Lower lobe of right lung (tissue), 2 donors: Measurements from ENCODE around the gene QSER1. TPM values are rescaled to one million over a fixed set of nuclear protein-coding genes. Genes with fewer than 3 reads are reported as not detected.

ENCODE experiments used
- ATAC-seq, 2 donors: fragments of 200-7000 bp; cut with Tn5 transposase; one replicate each; pipeline ENCODE4 v1.9.1; 2020 to 2022; ENCODE audit warnings: mild to moderate bottlenecking in 2 of 2, moderate library complexity in 2 of 2
- DNase-seq: peaks from one replicate; pipeline ENCODE4 v3.0.0-alpha.2; 2020
- H3K27ac ChIP-seq: fragments of 200-600 bp; one replicate; pipeline ENCODE4 v1.8.0; 2022
- H3K27me3 ChIP-seq: fragments of 200-600 bp; one replicate; pipeline ENCODE4 v1.8.0; 2022; ENCODE audit warnings: low read depth
- H3K36me3 ChIP-seq: fragments of 200-600 bp; one replicate; pipeline ENCODE4 v1.8.0; 2022; ENCODE audit warnings: mild to moderate bottlenecking
- H3K4me1 ChIP-seq: fragments of 200-600 bp; one replicate; pipeline ENCODE4 v1.8.0; 2022
- H3K4me3 ChIP-seq: fragments of 200-600 bp; one replicate; pipeline ENCODE4 v1.8.0; 2022; ENCODE audit warnings: mild to moderate bottlenecking
- H3K9me3 ChIP-seq: fragments of 200-600 bp; one replicate; pipeline ENCODE4 v1.8.0; 2022
- intact Hi-C: fragments of 100-400 bp; cut with DNase I; formaldehyde crosslinking; loops from one replicate; pipeline ENCODE4 v1.11.0; 2022
- total RNA-seq: library from RNA; stranded (reverse); fragmentation: NEBNext Ultra II Directional; extraction: Animal tissue kit (Norgen Biotek cat#: 25700); gene quantifications from one replicate; pipeline ENCODE4 v1.2.1, GENCODE V29; 2021
- TF ChIP-seq, protein P1 (sequence below): fragments of 200-600 bp; IDR thresholded peaks from one replicate; pipeline ENCODE4 v1.8.0; 2022; ENCODE audit warnings: antibody characterized with exemption, mild to moderate bottlenecking
- donor health status: DM: no; HTN: yes; CAD: no; lungs with severe emphysema.

QSER1 gene
- total RNA-seq, 1 donor from 2014 or later, result 27.6 TPM

DNA sequence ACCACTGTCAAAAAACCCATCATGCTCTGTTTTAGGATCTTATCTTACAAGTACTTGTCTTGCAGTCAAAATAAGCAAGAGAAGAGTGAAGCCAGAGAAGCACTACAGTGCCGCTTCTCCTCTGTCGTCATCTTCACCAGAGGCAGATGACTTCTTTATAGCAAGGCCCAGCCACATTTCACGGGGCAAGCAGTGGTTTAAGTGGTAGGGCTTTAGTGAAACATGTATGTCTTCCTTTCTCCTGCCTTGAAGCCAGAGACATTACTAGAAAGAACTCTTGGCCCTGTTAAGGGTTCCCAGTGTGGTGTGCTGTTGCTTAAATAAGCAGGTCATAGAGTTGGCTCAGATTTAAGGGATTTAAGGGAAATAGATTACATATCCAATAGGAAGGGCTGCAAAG is 80.2 kb downstream of the QSER1 start:
- Histone ChIP-seq H3K9me3 (no peaks in the 10 kb centered on the region), H3K4me3 (no peak overlapping the region), H3K27me3 (no peaks in the 10 kb centered on the region), H3K27ac (no peak overlapping the region), H3K4me1 (no peaks in the 10 kb centered on the region), H3K36me3 (peaks cover 60% of the 10 kb centered on the region)
- TF ChIP-seq, protein P1, sequence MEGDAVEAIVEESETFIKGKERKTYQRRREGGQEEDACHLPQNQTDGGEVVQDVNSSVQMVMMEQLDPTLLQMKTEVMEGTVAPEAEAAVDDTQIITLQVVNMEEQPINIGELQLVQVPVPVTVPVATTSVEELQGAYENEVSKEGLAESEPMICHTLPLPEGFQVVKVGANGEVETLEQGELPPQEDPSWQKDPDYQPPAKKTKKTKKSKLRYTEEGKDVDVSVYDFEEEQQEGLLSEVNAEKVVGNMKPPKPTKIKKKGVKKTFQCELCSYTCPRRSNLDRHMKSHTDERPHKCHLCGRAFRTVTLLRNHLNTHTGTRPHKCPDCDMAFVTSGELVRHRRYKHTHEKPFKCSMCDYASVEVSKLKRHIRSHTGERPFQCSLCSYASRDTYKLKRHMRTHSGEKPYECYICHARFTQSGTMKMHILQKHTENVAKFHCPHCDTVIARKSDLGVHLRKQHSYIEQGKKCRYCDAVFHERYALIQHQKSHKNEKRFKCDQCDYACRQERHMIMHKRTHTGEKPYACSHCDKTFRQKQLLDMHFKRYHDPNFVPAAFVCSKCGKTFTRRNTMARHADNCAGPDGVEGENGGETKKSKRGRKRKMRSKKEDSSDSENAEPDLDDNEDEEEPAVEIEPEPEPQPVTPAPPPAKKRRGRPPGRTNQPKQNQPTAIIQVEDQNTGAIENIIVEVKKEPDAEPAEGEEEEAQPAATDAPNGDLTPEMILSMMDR, result no peak
- no peak for DNase-seq
- ATAC-seq, result no peak
- intact Hi-C loops, result no loop called here

DNA sequence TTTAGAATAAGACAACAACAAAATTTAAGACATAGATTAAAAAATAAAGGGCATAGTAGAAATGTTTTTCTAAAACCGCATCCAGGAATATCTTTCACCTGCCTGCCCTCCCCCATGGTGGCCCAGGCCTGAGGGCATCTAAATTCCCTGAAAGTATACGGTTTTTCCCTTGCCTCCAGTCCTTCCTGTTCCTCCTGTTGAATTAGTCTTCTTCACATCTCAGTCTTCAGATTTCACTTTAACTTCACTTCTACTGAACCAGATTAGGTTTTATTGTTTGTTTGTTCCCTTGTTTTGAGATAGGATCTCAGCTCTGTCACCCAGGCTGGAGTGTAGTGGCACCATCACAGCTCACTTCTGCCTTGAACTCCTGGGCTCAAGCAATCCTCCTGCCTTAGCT is 90.0 kb downstream of the QSER1 start:
- no peaks in the 10 kb centered on the region for H3K4me1 ChIP-seq
- ATAC-seq (no peak), DNase-seq (no peak)
- no peaks in the 10 kb centered on the region for H3K36me3 ChIP-seq
- TF ChIP-seq, protein P1, result no peak
- no peak overlapping the region for H3K27ac ChIP-seq
- no peaks in the 10 kb centered on the region for H3K9me3 ChIP-seq
- intact Hi-C loops, result no loop called here
- no peak overlapping the region for H3K4me3 ChIP-seq
- H3K27me3 ChIP-seq, result no peaks in the 10 kb centered on the region

DNA sequence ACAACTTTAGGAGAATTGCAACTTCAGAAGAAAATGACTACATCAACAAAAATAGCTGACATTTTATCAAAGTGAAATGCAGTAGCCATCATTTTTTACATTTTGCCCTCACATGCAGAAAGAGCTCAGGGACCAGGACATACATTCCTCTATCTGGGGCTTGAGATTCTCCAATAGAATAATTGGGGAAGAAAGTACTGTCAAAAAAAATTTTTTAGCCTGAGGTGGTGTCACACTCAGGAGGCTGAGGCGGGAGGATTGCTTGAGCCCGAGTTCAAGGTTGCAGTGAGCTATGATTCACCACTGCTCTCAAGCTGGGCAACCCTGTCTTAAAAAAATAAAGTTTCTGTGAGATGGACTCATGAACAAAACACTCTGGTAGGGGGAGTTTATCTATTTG is 90.9 kb downstream of the QSER1 start:
- TF ChIP-seq, protein P1, result no peak
- Histone ChIP-seq H3K4me3 (no peak overlapping the region), H3K4me1 (no peaks in the 10 kb centered on the region), H3K27me3 (no peaks in the 10 kb centered on the region), H3K36me3 (no peaks in the 10 kb centered on the region), H3K9me3 (no peaks in the 10 kb centered on the region), H3K27ac (no peak overlapping the region)
- ATAC-seq (no peak), DNase-seq (no peak)
- intact Hi-C loops, result no loop called here

DNA sequence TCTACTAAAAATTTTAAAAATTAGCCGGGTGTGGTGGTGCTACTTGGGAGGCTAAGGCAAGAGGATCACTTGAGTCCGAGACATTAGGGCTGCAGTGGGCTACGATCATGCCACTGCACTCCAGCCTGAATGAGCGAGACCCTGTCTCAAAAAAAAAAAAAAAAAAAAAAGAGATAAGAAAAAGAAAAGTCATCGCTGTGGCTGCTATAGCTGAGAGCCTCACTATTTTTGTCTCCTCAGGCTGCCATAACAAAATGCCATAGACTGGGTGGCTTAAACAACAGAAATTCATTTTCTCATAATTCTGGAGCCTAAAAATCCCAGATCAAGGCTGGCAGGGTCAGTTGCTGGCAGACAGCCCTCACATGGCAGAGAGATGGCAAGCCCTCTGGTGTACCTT is 93.0 kb downstream of the QSER1 start:
- TF ChIP-seq, protein P1, result no peak
- Histone ChIP-seq H3K4me1 (no peaks in the 10 kb centered on the region), H3K36me3 (no peaks in the 10 kb centered on the region), H3K4me3 (no peak overlapping the region), H3K9me3 (no peaks in the 10 kb centered on the region), H3K27ac (no peak overlapping the region), H3K27me3 (no peaks in the 10 kb centered on the region)
- DNase-seq (no peak), ATAC-seq (no peak)
- intact Hi-C loops, result no loop called here

DNA sequence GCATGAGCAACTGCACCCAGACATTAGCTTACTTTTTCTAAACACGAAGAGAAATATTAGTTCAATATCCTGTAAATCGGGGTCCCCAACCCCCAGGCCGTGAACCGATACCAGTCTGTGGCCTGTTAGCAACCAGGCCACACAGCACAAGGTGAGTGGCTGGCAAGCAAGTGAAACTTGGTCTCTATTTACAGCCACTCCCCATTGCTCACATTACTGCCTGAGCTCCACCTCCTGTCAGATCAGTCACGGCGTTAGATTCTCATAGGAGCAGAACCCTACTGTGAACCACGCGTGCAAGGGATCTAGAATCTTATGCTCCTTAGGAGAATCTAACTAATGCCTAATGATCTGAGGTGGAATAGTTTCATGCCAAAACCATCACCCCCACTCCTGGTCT is 95.2 kb downstream of the QSER1 start:
- Histone ChIP-seq H3K4me1 (no peaks in the 10 kb centered on the region), H3K4me3 (no peak overlapping the region), H3K27ac (no peak overlapping the region), H3K27me3 (no peaks in the 10 kb centered on the region), H3K36me3 (no peaks in the 10 kb centered on the region), H3K9me3 (peaks cover 6% of the 10 kb centered on the region)
- intact Hi-C loops, result no loop called here
- ATAC-seq (peak in 1 of 2 donors; percentile 14), DNase-seq (no peak)
- TF ChIP-seq, protein P1, result no peak

DNA sequence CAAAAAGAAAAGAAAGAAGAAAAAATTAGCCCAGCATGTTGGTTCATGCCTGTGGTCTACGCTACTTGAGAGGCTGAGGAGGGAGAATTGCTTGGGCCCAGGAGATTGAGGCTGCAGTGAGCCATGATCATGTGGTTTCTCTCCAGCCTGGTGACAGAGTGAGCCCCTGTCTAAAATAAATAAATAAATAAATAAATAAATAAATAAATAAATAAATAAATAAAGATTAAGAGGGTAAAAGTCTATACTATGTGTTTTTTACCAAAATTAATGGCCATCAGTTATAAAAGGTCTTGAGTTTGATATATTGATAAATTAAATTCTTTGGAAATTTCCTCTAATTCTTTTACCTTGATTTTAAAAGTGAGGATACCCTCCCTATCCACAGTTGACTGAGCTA is 97.9 kb downstream of the QSER1 start:
- no peak overlapping the region for H3K4me3 ChIP-seq
- H3K36me3 ChIP-seq, result no peaks in the 10 kb centered on the region
- no peaks in the 10 kb centered on the region for H3K4me1 ChIP-seq
- TF ChIP-seq, protein P1, result no peak
- no peaks in the 10 kb centered on the region for H3K27me3 ChIP-seq
- H3K9me3 ChIP-seq, result peaks cover 6% of the 10 kb centered on the region
- no peak overlapping the region for H3K27ac ChIP-seq
- intact Hi-C loops, result no loop called here
- no peak for DNase-seq
- no peak for ATAC-seq
